H1 (cell line): ENCODE results near the gene MILR1. TPM values are rescaled to one million over a fixed set of nuclear protein-coding genes. Genes with fewer than 3 reads are reported as not detected.

Experiments
- CTCF ChIA-PET: fragments of 300-600 bp; sonication (Branson Sonifier 250); formaldehyde crosslinking; loops from one replicate; lab custom pipeline; 2021; ENCODE audit not compliant: partially characterized antibody; lab: Charles Lee
- POLR2A ChIA-PET: fragments of 300-600 bp; sonication (Branson Sonifier 250); formaldehyde crosslinking; loops from one replicate; lab custom pipeline; 2021; ENCODE audit warnings: inconsistent platforms; ENCODE audit not compliant: partially characterized antibody; lab: Charles Lee
- DNase-seq, 2 experiments: peaks; one replicate each; pipeline versions ENCODE4 v3.0.0 to v3.0.0-alpha.2; 2010 to 2022; ENCODE audit warnings: low spot score in 2 of 2, low read depth in 1 of 2, mixed read lengths in 1 of 2
- FAIRE-seq: peaks from 2 replicates; lab custom pipeline; 2011; peaks lifted over from hg19 to GRCh38; lab: Jason Lieb, UNC
- H2AFZ ChIP-seq: 2 replicates; pipeline ENCODE4 v1.8.1; 2012; ENCODE audit warnings: low read length, inconsistent platforms
- H2AK5ac ChIP-seq: 2 replicates; pipeline ENCODE4 v1.6.1; 2013; ENCODE audit warnings: low read depth, low read length
- H2BK120ac ChIP-seq: replicated peaks from 2 replicates; pipeline ENCODE3; 2013; ENCODE audit warnings: low read depth, low read length, inconsistent platforms
- H2BK12ac ChIP-seq: 2 replicates; pipeline ENCODE4 v1.6.1; 2013; ENCODE audit warnings: low read depth, low read length
- H2BK15ac ChIP-seq: 2 replicates; pipeline ENCODE4 v1.6.1; 2013; ENCODE audit warnings: low read length
- H2BK20ac ChIP-seq: 2 replicates; pipeline ENCODE4 v1.6.1; 2013; ENCODE audit warnings: low read length
- H2BK5ac ChIP-seq: 2 replicates; pipeline ENCODE4 v1.6.1; 2013; ENCODE audit warnings: low read depth, low read length
- H3K14ac ChIP-seq: 2 replicates; pipeline ENCODE4 v1.6.1; 2013; ENCODE audit warnings: inconsistent platforms; ENCODE audit not compliant: insufficient read length
- H3K18ac ChIP-seq: 2 replicates; pipeline ENCODE4 v1.6.1; 2013; ENCODE audit warnings: low read length; ENCODE audit errors: extremely low read depth
- H3K23ac ChIP-seq: 2 replicates; pipeline ENCODE4 v1.6.1; 2013; ENCODE audit warnings: inconsistent platforms; ENCODE audit not compliant: insufficient read length
- H3K23me2 ChIP-seq: 2 replicates; pipeline ENCODE4 v1.6.1; 2013; ENCODE audit warnings: low read depth, low read length
- H3K27ac ChIP-seq: 2 replicates; pipeline ENCODE4 v1.6.1; 2011; ENCODE audit warnings: low read depth, low read length, inconsistent platforms
- H3K27me3 ChIP-seq, 4 experiments: replicated peaks in 1 of 4; 1 replicate in 1 of 4; 2 replicates in 3 of 4; pipeline versions ENCODE4 v1.6.1 to v1.8.1; 2011 to 2013; ENCODE audit warnings: low read length in 3 of 4, mild to moderate bottlenecking in 3 of 4, inconsistent platforms in 2 of 4, mixed read lengths in 2 of 4, moderate library complexity in 1 of 4; ENCODE audit not compliant: control insufficient read depth in 3 of 4, insufficient read depth in 3 of 4; ENCODE audit errors: extremely low read depth in 1 of 4
- H3K36me3 ChIP-seq, 4 experiments: 2 replicates each; pipeline versions ENCODE4 v1.6.1 to v1.8.1; 2011 to 2013; ENCODE audit warnings: mild to moderate bottlenecking in 4 of 4, low read length in 3 of 4, moderate library complexity in 2 of 4, control low read depth in 1 of 4, inconsistent platforms in 1 of 4; ENCODE audit not compliant: insufficient read depth in 4 of 4, control insufficient read depth in 2 of 4
- H3K4ac ChIP-seq: replicated peaks from 2 replicates; pipeline ENCODE3; 2013; ENCODE audit warnings: low read length, low read depth, mixed read lengths, inconsistent platforms; ENCODE audit not compliant: insufficient read length
- H3K4me1 ChIP-seq, 4 experiments: replicated peaks in 1 of 4; 1 replicate in 1 of 4; 2 replicates in 3 of 4; pipeline versions ENCODE4 v1.6.1 to v1.8.1; 2011 to 2013; ENCODE audit warnings: low read length in 3 of 4, inconsistent platforms in 2 of 4, mixed read lengths in 1 of 4; ENCODE audit not compliant: insufficient read depth in 4 of 4, control insufficient read depth in 3 of 4
- H3K4me2 ChIP-seq, 2 experiments: 2 replicates each; pipeline versions ENCODE4 v1.6.1 to v1.8.1; 2011 to 2013; ENCODE audit warnings: low read depth in 2 of 2, low read length in 2 of 2, control low read depth in 1 of 2, inconsistent platforms in 1 of 2, mild to moderate bottlenecking in 1 of 2; ENCODE audit not compliant: insufficient read depth in 1 of 2
- H3K4me3 ChIP-seq, 4 experiments: fragments of 200-600, 300-600 bp in 1 of 4; sonication (generic), shearing (Covaris generic), sonication (Bioruptor Twin) in 1 of 4; 2 replicates each; pipeline versions ENCODE4 v1.5.1 to v1.8.1; 2011 to 2016; ENCODE audit warnings: low read length in 4 of 4, low read depth in 3 of 4, control low read depth in 2 of 4, inconsistent platforms in 2 of 4, mild to moderate bottlenecking in 2 of 4, mixed read lengths in 1 of 4, moderate library complexity in 1 of 4; ENCODE audit not compliant: insufficient read depth in 2 of 4; ENCODE audit errors: extremely low read depth in 1 of 4
- H3K56ac ChIP-seq: replicated peaks from 2 replicates; pipeline ENCODE3; 2013; ENCODE audit warnings: low read depth, mild to moderate bottlenecking, mixed read lengths, low read length, inconsistent platforms; ENCODE audit not compliant: insufficient read length
- H3K79me1 ChIP-seq: 2 replicates; pipeline ENCODE4 v1.6.1; 2013; ENCODE audit warnings: low read depth, low read length, control low read depth
- H3K79me2 ChIP-seq, 2 experiments: 2 replicates each; pipeline versions ENCODE4 v1.6.1 to v1.8.1; 2012 to 2013; ENCODE audit warnings: low read length in 2 of 2, mild to moderate bottlenecking in 2 of 2, inconsistent platforms in 1 of 2; ENCODE audit not compliant: insufficient read depth in 2 of 2, control insufficient read depth in 1 of 2
- H3K9ac ChIP-seq, 4 experiments: replicated peaks in 1 of 4; 1 replicate in 1 of 4; 2 replicates in 3 of 4; pipeline versions ENCODE4 v1.6.1 to v1.8.1; 2011 to 2013; ENCODE audit warnings: low read depth in 3 of 4, low read length in 3 of 4, control low read depth in 2 of 4, mild to moderate bottlenecking in 2 of 4, moderate library complexity in 2 of 4, inconsistent platforms in 1 of 4; ENCODE audit errors: extremely low read depth in 1 of 4
- H3K9me3 ChIP-seq, 2 experiments: 2 replicates each; pipeline versions ENCODE4 v1.6.1 to v1.8.1; 2012 to 2013; ENCODE audit warnings: mild to moderate bottlenecking in 2 of 2, moderate library complexity in 2 of 2, control low read depth in 1 of 2, inconsistent platforms in 1 of 2, low read depth in 1 of 2, low read length in 1 of 2, mixed read lengths in 1 of 2; ENCODE audit not compliant: insufficient read depth in 2 of 2
- H4K20me1 ChIP-seq, 2 experiments: replicated peaks in 1 of 2; 2 replicates each; pipeline versions ENCODE3 to v1.8.1; 2011 to 2013; ENCODE audit warnings: inconsistent platforms in 2 of 2, low read length in 2 of 2, mild to moderate bottlenecking in 1 of 2; ENCODE audit not compliant: insufficient read depth in 2 of 2, control insufficient read depth in 1 of 2
- H4K5ac ChIP-seq: 2 replicates; pipeline ENCODE4 v1.6.1; 2013; ENCODE audit warnings: low read length, low read depth, mixed read lengths, inconsistent platforms; ENCODE audit not compliant: insufficient read length
- H4K8ac ChIP-seq: 2 replicates; pipeline ENCODE4 v1.8.0; 2013; ENCODE audit warnings: mild to moderate bottlenecking, moderate library complexity, low read length, inconsistent platforms; ENCODE audit not compliant: insufficient read depth; ENCODE audit errors: extremely low read depth
- H4K91ac ChIP-seq: replicated peaks from 2 replicates; pipeline ENCODE3; 2013; ENCODE audit warnings: low read length, mixed read lengths, inconsistent platforms; ENCODE audit not compliant: insufficient read length
- CHD2 ChIP-seq: IDR thresholded peaks from 2 replicates; pipeline ENCODE4 v1.6.1; 2012; ENCODE audit warnings: low read length, improper control_type of control experiment
- CTBP2 ChIP-seq: IDR thresholded peaks from 2 replicates; pipeline ENCODE4 v1.7.0; 2011; ENCODE audit warnings: borderline replicate concordance, mild to moderate bottlenecking, moderate library complexity, mixed read lengths, low read length; ENCODE audit not compliant: insufficient read depth, insufficient read length
- HDAC2 ChIP-seq, 2 experiments: fragments of 300-600 bp in 1 of 2; sonication (generic) in 1 of 2; IDR thresholded peaks; 2 replicates each; pipeline ENCODE4 v1.6.1; 2011 to 2012; ENCODE audit warnings: low read depth in 2 of 2, low read length in 2 of 2, mild to moderate bottlenecking in 2 of 2, moderate library complexity in 2 of 2, borderline replicate concordance in 1 of 2, inconsistent platforms in 1 of 2
- RNF2 ChIP-seq: fragments of 200-900, 300-1000 bp; sonication (generic); IDR thresholded peaks from 2 replicates; pipeline ENCODE4 v1.7.1; 2016; ENCODE audit warnings: borderline replicate concordance, low read depth, mild to moderate bottlenecking, antibody characterized with exemption, low read length; ENCODE audit not compliant: poor library complexity, severe bottlenecking; ENCODE audit errors: missing control alignments
- SIN3A ChIP-seq, 2 experiments: IDR thresholded peaks in 1 of 2; conservative IDR thresholded peaks in 1 of 2; 2 replicates each; pipeline ENCODE4 v1.6.1; 2011 to 2012; ENCODE audit warnings: low read length in 2 of 2, improper control_type of control experiment in 1 of 2, low read depth in 1 of 2, mild to moderate bottlenecking in 1 of 2
- TAF1 ChIP-seq: IDR thresholded peaks from 2 replicates; pipeline ENCODE4 v1.6.1; 2011; ENCODE audit warnings: mild to moderate bottlenecking, low read depth, low read length
- ZNF274 ChIP-seq: IDR thresholded peaks from 2 replicates; pipeline ENCODE4 v1.7.0; 2012; ENCODE audit warnings: low read length, borderline replicate concordance; ENCODE audit errors: extremely low read depth
- WGBS, 2 experiments: shearing (Covaris generic) in 1 of 2; methylation state at CpG; one replicate each; pipeline versions ENCODE4 v1.1.6 to v1.1.7; 2013 to 2015; ENCODE audit warnings: low lambda C conversion rate in 2 of 2, mixed read lengths in 2 of 2, inconsistent platforms in 1 of 2, low coverage in 1 of 2, missing lambda C conversion rate in 1 of 2; ENCODE audit not compliant: insufficient replicate concordance in 2 of 2, insufficient coverage in 1 of 2, insufficient read length in 1 of 2; ENCODE audit errors: extremely low coverage in 1 of 2, missing lambda C conversion rate in 1 of 2; 5-methylcytosine and 5-hydroxymethylcytosine counted together
- polyA plus RNA-seq, 7 experiments: library from polyadenylated mRNA; depleted of rRNA in 3 of 7; stranded (reverse) in 5 of 7; unstranded in 2 of 7; fragments of >200 nt in 5 of 7; fragments of 200-250 nt in 2 of 7; gene quantifications; 1 replicate in 5 of 7; 2 replicates in 1 of 7; 4 replicates in 1 of 7; pipeline versions ENCODE4 v1.2.1 to v1.2.3, GENCODE V29; 2011 to 2013; ENCODE audit warnings: missing spikeins in 2 of 7, mixed read lengths in 2 of 7
- total RNA-seq: library from RNA; stranded (reverse); fragmentation: NEBNext Ultra II Directional; extraction: Animal tissue kit (Norgen Biotek cat#: 25700); gene quantifications from 2 replicates; pipeline ENCODE4 v1.2.1, GENCODE V29; 2021
- TF ChIP-seq, protein P1 (sequence below): IDR thresholded peaks from 2 replicates; pipeline ENCODE4 v1.6.1; 2012; ENCODE audit warnings: inconsistent platforms

Gene MILR1
- total and polyA plus RNA-seq, 2 of the 8 experiments (the other 6 are each of a cell fraction or from before 2014, with no cell fraction given) = not detected

DNA sequence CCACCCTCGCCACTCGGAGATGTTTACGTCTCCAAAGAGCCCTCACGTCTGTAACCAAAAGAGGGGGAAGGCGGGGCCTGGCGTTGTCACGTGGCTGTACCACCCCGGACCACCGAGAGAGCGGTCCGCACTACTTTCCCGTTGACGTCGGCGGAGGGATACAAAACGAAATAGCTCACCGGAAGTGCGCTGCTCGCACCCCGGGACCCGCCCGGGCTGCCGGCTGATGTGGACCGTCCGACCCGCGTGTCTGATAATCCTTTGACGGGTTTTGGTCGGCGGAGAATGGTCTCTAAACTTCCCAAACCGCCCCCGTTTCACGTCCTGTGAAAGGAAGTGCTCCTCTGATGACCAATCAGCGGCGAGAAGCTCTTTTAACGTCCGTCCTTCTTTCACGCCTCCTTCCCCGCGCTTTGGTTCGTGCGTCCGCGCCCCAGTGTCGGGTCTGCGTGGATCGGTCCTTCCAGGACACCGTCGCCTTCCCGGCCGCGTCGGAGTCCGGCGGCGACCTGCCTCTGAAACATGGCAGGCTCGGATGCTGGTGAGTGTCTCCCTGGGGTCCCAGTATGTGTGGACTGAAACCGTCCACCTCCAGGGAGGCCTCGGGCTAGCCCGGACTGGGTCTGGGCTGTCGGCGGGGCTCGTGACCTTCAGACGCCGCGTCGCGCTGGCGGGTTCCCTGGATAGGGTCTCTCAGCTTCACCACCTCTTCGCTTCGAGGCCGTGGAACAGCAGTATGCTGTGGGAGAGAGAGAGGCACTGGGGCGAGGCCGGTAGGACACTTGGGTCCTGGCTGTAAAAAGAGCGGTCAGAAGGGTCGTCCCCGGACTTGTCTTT lies 57.9 kb downstream of the MILR1 start, which contains the start of gene CEP95:
Gene CEP95 (plus strand): TSS at position 402 of the 837 bp plus-strand sequence. CDS start 121 bp downstream, at position 523.
- FAIRE-seq = no peak
- Histone ChIP-seq H2AK5ac (peak within 1 kb of the TSS; percentile 99), H2BK5ac (peak within 1 kb of the TSS; percentile 98), H3K9ac (peak within 1 kb of the TSS; percentile 93 to 100 (median 100)), H3K27ac (peak within 1 kb of the TSS; percentile 99), H3K4me3 (peak within 1 kb of the TSS; percentile 95 to 99 (median 98)), H4K5ac (peak within 1 kb of the TSS; percentile 2), H3K36me3 (peaks cover 25 to 62% (median 39%) of the 10 kb centered on the region in 4 experiments), H4K91ac (peak within 1 kb of the TSS; percentile 97), H2BK15ac (no peak within 1 kb of the TSS), H3K23ac (no peak within 1 kb of the TSS), H2AFZ (peak within 1 kb of the TSS; percentile 37; the same call in 1 of the 2 replicates), H4K20me1 (peaks cover 10 to 19% of the 10 kb centered on the region in 2 experiments), H2BK12ac (peak within 1 kb of the TSS; percentile 76; the same call in 1 of the 2 replicates), H2BK20ac (no peak within 1 kb of the TSS), H2BK120ac (no peak within 1 kb of the TSS), H3K4ac (peak within 1 kb of the TSS; percentile 61), H4K8ac (peak within 1 kb of the TSS; percentile 99), H3K27me3 (no peaks in the 10 kb centered on the region), H3K23me2 (peaks cover 4% of the 10 kb centered on the region; the same call in 1 of the 2 replicates), H3K79me1 (no peaks in the 10 kb centered on the region; the same call in 1 of the 2 replicates), H3K18ac (peak within 1 kb of the TSS; percentile 91), H3K4me1 (peaks cover 0 to 11% (median 2%) of the 10 kb centered on the region in 4 experiments; a peak in 5 of 7 replicates), H3K56ac (peak within 1 kb of the TSS; percentile 99), H3K9me3 (no peaks in the 10 kb centered on the region), H3K4me2 (peak within 1 kb of the TSS; percentile 83 to 85), H3K14ac (peak within 1 kb of the TSS; percentile 9), H3K79me2 (peaks cover 31 to 86% of the 10 kb centered on the region in 2 experiments)
- CTCF ChIA-PET = interaction anchor here (1.1 to 3.4 kb wide), 3 partner anchors 10 to 25 kb away, joined by 3 to 13 read pairs (median 3); partner anchors contain the start of gene POLG2
- POLR2A ChIA-PET = interaction anchor here (0.6 to 7.2 kb wide), 34 partner anchors 9 to 677 kb away, joined by 3 to 320 read pairs (median 6); partner anchors contain the start of genes POLG2, SMURF2 and TEX2
- WGBS, 2 experiments = 2% methylated on average over 76 of the region's 77 CpGs; no CpG with 5 or more reads in 1 of the 2 experiments
- peak in 1 of 2 experiments; percentile 95 for DNase-seq
- no peak; the same call in none of the 2 replicates for TF ChIP-seq TAF1
- peak; percentile 67 to 89 for TF ChIP-seq SIN3A (conservative IDR thresholded peaks at IDR 0.05 in 1 of 2, IDR thresholded peaks at IDR 0.05 in 1 of 2; ENCODE audit: low read depth in 1 of 2, low read length in 2 of 2)
- TF ChIP-seq RNF2 = no peak
- peak in 1 of 2 experiments; percentile 85; a peak in 2 of 4 replicates for TF ChIP-seq HDAC2 (IDR thresholded peaks at IDR 0.05; ENCODE audit: borderline replicate concordance in 1 of 2, low read depth in 2 of 2, low read length in 2 of 2)
- TF ChIP-seq, protein P1, sequence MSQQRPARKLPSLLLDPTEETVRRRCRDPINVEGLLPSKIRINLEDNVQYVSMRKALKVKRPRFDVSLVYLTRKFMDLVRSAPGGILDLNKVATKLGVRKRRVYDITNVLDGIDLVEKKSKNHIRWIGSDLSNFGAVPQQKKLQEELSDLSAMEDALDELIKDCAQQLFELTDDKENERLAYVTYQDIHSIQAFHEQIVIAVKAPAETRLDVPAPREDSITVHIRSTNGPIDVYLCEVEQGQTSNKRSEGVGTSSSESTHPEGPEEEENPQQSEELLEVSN = peak; percentile 56
- TF ChIP-seq CTBP2 = no peak
- TF ChIP-seq CHD2 = peak; percentile 91
- no peak for TF ChIP-seq ZNF274
